GM21619 (cell line): Measurements from ENCODE around the gene ITGAL.
"Not testable (repeated sequence)": the region's sequence is repeated elsewhere in the genome, so short reads cannot be mapped to it uniquely, and the experiment has no call there.

Experiments used
- ATAC-seq: cut with Tn5 transposase; IDR thresholded peaks from one replicate; pipeline ENCODE4 v1.9.1; 2021; ENCODE audit not compliant: unreplicated experiment

The ITGAL gene

GRCh38 chr16:30491229-30491628 is 18.7 kb downstream of the ITGAL start:
- ATAC-seq, result no peak

DNA sequence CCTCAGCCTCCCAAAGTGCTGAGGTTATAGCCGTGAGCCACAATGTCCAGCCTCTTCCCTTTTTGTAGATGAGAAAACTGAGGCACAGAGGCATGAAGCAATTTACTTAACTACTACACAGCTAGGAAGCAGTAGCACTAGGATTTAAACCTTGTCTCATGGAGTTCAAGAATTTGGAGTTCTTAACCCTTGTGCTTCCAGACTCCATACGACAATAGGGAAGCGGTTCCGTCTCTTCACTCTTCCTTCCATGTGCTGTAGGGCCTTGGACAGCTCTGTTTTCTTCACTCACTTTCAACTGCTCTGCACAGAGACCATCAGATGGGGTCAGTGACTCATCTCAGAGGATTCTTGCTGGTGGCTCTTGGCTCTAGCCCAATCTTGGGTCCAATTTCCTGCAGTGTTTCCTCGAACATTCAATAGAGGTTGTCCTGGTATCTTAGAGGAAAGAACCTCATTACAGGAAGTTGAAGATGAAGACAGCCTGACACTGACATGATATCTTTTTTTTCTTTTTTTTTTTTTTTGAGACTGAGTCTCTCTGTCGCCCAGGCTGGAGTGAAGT is 19.3 kb downstream of the ITGAL start:
- no peak for ATAC-seq

DNA sequence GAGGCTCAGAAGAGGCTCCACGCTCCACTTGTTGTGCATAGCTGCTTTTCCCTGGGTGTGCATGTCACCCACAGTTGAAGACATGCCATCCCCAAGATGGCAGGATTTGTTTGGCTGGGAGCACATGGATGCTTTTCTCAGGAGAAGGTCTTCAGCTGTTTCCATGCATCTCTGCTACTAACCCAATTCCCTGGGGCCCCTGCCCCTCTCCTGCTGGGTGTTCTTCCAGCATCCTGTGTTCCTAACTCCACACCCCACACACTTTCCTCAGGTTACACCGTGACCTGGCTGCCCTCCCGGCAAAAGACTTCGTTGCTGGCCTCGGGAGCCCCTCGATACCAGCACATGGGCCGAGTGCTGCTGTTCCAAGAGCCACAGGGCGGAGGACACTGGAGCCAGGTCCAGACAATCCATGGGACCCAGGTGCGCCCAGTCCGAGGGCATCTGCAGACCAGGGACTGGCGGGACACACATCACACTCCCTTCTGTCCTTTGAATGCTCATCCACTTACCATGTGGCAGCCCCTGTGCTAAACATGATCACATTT is 21.5 kb downstream of the ITGAL start:
- ATAC-seq, result no peak

DNA sequence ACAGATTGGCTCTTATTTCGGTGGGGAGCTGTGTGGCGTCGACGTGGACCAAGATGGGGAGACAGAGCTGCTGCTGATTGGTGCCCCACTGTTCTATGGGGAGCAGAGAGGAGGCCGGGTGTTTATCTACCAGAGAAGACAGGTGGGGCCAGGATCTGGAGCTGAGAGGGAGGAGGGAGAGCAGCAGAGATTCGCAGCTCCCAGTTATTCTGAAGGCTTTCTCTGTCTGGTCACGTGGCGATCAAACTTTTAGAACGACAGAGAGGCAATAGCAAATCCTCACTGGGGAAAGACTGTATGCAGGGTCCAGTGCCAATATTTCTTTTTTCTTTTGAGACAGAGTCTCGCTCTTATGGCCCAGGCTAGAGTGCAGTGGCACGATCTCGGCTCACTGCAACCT is 22.2 kb downstream of the ITGAL start:
- no peak for ATAC-seq

GRCh38 chr16:30499284-30499683 is 26.7 kb downstream of the ITGAL start:
- ATAC-seq, result no peak

DNA sequence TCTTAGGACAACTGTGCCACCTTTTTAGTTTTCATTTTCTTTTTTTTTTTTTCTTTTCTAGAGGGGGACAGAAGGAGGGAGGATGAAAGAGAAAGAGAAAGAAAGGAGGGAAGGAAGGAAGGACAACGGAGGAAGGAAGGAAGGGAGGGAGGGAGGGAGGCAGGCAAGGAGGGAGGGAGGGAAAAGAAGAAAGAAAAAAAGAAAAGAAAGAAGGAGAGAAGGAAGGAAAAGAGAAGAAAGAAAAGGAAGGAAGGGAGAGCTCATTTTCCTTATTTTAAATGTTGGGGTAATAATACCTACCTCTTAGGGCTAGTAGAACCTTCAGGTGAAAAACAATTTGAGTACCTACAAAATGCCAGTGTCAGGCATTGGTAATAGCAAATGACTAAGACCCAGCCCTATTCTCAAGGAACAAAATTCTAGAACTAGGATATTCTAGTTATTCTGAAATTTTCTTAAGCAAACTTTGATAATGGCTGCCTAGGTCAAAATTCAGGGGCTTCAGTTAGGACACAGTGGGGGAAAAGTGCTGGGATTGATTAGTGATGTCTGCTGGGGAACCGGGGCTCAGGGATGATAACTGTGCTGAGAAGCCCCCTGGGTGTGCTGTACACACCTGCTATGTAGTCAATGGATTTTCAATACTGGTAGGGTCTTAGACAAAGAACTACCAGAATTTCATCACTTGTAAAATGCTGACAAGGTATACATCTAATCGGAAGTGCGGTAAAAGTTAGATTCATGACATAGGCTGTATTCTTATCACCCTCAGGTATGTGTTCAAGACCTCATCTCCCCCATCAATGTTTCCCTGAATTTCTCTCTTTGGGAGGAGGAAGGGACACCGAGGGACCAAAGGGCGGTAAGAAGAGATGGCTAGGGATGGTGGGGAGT is 31.1 kb downstream of the ITGAL start:
- ATAC-seq, result no peak

GRCh38 chr16:30509081-30509765 is 36.7 kb downstream of the ITGAL start:
- ATAC-seq, result no peak

- ATAC-seq, result no peak
Measured at GRCh38 chr16:30510376-30510938, 37.9 kb downstream of the ITGAL start.

DNA sequence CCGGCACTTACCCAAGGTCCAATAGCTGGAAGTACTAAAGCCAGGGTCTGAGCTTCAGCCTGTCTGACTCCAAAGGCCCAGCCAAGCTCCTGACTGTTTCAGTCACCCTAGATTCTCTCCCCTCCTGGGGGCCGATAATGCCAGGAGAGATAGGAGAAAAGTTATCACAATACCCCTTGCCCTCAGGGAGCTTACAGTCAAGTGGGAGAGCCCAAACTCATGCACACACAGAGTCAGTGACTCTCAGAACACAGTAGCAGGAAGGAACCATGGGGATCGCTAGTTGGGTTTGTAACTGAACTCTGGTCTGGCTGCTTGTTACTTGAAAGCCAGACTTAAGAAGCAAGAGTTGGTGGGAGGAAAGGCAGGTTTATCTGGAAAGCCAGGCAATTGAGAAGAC is 39.0 kb downstream of the ITGAL start:
- no peak for ATAC-seq

GRCh38 chr16:30515275-30515674 is 42.7 kb downstream of the ITGAL start:
- no peak for ATAC-seq

DNA sequence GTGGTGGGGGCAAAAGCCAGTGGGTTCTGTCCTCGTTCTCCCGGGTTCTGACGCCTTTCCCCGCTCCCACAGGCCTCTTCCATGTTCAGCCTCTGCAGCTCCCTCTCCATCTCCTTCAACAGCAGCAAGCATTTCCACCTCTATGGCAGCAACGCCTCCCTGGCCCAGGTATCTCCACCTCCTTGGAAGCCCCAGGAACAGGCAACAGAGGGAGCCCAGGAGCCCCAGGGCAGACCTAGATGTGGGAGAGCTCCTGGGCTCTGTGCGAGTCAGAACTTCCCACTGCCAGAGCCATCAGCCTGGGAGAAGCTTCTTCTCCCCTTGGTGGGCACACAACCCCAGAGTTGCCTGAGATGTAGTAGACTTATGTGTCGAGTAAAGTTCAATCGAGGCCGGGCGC is 46.0 kb downstream of the ITGAL start:
- no peak for ATAC-seq

DNA sequence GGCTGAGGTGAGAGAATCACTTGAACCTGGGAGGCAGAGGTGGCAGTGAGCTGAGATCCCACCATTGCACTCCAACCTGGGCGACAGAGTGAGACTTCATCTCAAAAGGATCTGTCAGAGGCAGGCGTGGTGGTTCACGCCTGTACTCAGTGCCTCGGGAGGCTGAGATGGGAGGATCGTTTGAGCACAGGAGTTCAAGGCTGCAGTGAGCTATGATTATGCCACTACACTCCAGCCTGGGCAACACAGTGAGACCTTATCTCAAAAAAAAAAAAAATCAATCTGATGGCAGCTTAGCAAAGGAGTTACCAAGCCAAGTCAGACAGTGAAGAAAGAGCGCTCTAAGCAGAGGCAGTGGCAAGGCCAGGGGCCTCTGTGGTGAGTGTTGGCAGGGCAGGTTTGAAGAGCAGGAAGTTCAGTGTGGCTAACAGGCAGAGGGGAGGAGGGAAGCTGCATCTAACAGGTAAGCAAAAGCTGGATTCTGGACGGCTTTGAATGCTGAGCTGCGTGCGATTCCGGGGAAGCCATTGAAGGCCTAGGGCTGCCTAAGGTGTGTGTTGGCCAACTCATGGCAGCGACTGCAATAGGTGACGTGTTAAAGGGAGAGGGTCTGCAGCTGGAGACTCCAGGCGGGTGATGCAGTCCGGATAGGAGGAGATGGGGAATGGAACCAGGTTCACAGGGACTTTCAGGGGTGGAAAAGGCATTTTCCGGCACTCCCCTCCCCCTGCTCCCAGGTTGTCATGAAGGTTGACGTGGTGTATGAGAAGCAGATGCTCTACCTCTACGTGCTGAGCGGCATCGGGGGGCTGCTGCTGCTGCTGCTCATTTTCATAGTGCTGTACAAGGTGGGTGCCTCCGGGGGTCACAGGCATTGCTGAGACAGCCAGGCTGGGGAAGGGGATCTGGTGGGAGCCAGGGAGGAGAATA is 46.8 kb downstream of the ITGAL start:
- ATAC-seq, result no peak

DNA sequence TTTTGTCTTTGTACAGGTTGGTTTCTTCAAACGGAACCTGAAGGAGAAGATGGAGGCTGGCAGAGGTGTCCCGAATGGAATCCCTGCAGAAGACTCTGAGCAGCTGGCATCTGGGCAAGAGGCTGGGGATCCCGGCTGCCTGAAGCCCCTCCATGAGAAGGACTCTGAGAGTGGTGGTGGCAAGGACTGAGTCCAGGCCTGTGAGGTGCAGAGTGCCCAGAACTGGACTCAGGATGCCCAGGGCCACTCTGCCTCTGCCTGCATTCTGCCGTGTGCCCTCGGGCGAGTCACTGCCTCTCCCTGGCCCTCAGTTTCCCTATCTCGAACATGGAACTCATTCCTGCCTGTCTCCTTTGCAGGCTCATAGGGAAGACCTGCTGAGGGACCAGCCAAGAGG is 48.9 kb downstream of the ITGAL start:
- no peak for ATAC-seq

DNA sequence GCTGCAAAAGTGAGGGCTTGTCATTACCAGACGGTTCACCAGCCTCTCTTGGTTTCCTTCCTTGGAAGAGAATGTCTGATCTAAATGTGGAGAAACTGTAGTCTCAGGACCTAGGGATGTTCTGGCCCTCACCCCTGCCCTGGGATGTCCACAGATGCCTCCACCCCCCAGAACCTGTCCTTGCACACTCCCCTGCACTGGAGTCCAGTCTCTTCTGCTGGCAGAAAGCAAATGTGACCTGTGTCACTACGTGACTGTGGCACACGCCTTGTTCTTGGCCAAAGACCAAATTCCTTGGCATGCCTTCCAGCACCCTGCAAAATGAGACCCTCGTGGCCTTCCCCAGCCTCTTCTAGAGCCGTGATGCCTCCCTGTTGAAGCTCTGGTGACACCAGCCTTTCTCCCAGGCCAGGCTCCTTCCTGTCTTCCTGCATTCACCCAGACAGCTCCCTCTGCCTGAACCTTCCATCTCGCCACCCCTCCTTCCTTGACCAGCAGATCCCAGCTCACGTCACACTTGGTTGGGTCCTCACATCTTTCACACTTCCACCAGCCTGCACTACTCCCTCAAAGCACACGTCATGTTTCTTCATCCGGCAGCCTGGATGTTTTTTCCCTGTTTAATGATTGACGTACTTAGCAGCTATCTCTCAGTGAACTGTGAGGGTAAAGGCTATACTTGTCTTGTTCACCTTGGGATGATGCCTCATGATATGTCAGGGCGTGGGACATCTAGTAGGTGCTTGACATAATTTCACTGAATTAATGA is 49.5 kb downstream of the ITGAL start:
- no peak for ATAC-seq

DNA sequence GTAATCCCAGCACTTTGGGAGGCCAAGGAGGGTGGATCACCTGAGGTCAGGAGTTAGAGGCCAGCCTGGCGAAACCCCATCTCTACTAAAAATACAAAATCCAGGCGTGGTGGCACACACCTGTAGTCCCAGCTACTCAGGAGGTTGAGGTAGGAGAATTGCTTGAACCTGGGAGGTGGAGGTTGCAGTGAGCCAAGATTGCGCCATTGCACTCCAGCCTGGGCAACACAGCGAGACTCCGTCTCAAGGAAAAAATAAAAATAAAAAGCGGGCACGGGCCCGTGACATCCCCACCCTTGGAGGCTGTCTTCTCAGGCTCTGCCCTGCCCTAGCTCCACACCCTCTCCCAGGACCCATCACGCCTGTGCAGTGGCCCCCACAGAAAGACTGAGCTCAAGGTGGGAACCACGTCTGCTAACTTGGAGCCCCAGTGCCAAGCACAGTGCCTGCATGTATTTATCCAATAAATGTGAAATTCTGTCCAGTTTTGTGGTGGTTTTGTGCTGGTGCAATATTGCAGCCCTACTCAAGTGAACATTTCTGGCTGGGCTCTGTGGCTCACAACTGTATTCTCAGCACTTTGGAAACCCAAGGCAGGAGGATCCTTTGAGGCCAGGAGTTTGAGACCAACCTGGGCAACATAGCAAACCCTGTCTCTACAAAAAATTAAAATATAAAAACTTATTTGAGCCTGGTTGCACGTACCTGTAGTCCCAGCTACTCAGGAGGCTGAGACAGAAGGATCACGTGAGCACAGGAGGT is 50.3 kb downstream of the ITGAL start:
- ATAC-seq, result not testable (repeated sequence)

DNA sequence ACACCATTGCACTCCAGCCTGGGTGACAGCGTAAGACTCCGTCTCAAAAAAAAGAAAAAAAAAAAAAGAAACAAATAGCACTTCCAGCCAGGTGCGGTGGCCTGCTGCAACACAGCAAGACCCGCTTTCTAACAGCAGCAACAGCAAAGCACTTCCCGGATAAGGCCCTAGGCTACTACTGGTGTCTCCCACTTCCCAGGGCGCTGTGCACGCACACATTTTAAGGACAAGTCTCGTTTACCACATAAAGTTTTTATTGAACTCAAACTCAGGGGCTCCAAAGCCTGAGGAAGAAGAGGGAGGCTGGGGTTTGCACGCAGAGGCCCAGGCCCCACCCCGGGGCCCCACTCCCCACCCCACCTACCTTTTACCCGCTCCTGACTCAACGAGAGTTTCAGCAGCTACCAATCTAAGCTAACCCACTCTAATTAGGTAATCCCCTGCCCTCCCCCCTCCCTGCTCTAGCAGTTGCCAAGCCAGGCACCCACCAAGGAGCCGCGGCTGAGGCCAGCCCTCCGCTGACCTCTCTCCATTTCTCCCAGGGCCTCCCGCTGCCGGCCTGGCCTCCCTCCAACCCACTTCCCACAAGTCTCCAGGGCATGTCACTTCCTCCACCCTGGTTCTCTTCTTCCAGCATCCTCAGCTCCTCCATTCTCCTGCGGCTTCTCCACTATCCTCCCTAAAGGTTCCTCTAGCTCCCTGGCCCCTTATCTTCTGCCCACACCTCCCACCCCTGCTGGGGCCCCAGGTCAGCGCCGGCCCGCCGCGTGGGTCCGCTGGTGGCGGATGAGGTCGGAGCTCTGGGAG is 51.4 kb downstream of the ITGAL start:
- no peak for ATAC-seq

DNA sequence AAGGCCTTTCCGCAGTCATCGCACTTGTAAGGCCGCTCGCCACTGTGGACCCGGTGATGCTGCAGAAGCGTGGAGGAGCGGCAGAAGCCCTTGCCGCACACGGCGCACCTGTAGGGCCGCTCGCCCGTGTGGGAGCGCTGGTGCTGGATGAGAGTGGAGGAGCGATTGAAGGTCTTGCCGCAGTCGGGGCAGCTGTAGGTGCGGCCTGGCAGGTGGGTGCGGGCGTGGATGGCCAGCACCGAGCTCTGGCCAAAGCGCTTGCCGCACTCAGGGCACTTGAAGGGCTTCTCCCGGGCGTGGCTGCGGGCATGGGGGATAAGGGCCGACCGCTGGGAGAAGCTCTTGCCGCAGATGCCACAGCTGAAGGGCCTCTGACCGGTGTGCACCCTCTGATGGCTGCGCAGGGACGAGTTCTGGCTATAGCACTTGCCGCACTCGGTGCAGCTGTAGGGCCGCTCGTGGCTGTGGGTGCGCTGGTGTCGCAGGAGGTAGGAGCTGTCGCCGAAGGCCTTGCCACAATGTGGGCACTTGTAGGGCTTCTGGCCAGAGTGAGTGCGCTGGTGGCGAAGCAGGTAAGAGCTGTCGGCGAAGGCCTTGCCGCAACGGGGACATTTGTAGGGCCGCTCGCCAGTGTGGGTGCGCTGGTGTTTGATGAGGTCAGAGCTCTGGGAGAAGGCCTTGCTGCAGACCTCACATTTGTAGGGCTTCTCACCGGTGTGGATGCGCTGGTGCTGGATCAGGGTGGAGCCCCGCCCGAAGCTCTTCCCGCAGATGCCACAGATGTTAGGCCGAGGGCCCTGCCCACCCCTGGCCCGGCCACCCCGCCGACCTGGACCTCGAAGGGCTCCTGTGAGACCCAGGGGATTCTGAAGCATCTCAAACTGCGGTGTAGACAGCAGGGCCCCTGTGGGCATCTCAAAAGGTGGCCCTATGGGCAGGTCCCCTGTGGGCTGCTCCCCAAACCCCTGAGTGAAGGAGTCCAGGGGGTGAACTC is 52.3 kb downstream of the ITGAL start:
- no peak for ATAC-seq
